ENCODE data around the gene TRIM14.
A peak's percentile ranks its signal among the peaks of the same experiment; 100 is the strongest.
"Not testable (repeated sequence)": the region's sequence is repeated elsewhere in the genome, so short reads cannot be mapped to it uniquely, and the experiment has no call there.

The TRIM14 gene

GRCh38 chr9:98080326-98080725 lies 38.7 kb downstream of the TRIM14 start:
- DNase-seq: no peak

- no peak for DNase-seq
Measured at GRCh38 chr9:98078895-98079294, 40.1 kb downstream of the TRIM14 start.

DNA sequence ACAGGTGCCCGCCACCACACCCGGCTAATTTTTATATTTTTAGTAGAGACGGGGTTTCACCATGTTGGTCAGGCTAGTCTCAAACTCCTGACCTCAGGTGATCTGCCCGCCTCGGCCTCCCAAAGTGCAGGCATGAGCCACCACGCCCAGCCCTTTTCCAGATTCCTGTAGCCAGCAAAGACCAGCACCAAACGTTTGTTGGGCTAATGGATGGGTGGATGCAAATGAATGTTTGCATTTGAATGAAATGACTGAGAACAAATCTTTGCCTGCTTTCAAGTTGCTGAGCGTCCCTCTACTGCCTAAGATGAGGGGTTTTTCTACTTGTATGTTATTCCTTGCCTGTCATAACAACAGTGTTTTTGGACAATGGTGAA lies 42.5 kb downstream of the TRIM14 start:
- DNase-seq: not testable (repeated sequence)

DNA sequence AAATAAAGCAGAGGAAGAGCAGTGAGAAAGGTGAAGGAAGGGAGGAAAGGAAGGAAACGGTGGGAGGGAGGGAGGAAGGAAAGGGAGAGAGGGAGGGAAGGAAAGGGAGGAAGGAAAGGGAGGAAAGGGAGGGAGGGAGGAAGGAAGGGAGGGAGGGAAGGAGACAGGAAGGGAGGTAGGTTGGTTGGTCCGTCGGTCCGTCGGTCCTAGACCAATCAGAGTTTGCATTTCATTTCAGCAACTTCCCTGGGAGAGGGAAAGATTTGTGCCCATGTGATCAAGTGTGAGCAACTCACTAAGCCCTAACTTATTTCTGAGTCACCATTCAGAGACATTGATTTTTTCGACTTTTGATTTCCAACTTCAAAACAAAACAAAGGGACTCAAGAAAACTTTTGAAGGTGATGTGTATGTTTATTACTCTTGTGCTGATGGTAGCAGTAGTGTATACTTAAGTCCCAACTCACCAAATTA lies 43.7 kb downstream of the TRIM14 start:
- DNase-seq: peak; percentile 64

- DNase-seq: peak; percentile 74
Measured at GRCh38 chr9:98074115-98074990, 44.7 kb downstream of the TRIM14 start.

- no peak for DNase-seq
Measured at GRCh38 chr9:98071737-98072136, 47.3 kb downstream of the TRIM14 start.

DNA sequence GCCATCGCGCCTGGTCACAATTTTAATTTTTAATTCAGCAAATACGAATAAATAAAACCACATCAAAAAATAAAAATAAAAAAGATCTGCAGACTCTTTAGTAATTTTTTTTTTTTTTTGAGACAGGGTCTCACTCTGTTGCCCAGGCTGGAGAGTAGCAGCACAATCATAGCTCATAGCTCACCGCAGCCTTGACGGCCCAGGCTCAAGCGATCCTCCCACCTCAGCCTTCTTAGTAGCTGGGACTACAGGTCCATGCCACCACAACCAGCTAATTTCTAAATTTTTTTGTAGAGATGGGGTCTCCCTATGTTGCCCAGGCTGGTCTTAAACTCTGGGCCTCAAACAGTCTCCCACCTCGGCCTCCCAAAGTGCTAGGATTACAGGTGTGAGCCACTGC lies 48.3 kb downstream of the TRIM14 start:
- DNase-seq: no peak

DNA sequence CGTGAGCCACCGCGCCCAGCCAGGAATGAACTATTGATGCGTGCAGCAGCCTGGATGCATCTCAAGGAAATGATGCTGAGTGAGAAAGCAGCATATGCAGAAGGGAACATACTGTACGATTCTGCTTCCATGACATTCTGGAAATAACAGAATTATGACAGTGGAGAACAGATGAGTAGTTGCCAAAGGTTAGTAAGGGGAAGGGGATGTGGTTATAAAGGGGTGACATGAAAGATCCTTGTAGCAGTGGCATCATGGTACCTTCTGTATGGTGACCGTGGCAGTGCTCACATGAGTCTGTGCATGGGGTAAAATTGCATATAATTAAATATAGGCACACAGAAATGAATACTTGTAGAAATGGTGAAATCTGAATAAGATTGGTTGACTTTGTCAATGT lies 49.5 kb downstream of the TRIM14 start:
- no peak for DNase-seq

GRCh38 chr9:98067184-98067583 lies 51.8 kb downstream of the TRIM14 start:
- DNase-seq: no peak

- DNase-seq: no peak
Measured at GRCh38 chr9:98066235-98066634, 52.8 kb downstream of the TRIM14 start.

DNA sequence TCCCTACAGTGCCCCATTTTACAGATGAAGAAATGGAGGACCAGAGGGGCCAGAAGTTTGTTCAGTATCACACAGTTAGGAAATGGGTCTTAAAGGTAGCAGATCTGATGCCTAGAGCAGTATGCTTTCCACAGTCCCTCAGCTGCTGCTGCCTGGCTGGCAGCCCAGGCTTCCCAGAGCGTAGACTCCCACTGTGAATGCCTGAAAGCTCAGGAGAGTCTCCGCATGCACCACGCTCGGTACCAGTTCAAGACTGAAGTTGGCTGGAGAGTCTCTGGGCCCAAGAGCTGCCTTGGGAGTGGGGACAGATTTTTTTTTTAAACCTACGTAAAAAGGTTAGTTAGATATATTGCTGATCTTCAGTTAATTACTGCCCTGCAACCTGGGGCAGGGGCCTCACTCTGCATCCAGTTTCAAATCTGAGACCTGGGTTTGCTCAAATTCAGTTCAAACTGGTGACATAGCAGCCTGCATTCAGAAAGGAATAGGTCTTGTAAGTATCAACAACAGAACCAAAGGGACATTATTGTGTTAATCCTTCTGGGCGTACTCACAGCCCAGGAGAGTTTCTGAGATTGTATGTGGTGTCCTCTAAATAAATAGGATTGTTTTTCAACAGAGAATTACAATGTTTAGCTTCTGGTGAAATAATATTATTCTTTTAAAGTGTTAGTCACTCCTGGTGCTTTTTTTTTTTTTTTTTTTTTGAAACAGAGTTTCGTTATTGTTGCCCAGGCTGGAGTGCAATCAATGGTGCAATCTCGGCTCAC lies 54.2 kb downstream of the TRIM14 start:
- DNase-seq: no peak

DNA sequence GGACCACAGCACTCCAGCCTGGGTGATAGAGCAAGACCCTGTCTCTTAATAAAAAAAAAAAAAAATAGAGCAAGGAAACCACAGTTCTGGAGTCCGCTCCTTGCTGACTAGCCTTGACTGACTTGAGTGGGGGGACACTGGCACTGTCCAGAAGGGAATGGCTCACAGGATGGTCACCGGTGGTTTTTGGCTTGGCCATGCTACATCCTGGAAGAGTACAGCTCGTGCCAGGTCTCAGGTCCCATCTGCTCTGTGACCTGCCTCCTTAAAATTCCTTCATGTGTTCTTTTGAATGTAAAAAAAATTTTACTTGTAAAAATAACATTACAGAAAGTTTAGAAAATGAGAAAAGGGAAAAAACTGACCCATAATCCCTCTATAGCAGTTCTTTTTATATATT lies 56.9 kb downstream of the TRIM14 start:
- no peak for DNase-seq

- no peak for DNase-seq
Measured at GRCh38 chr9:98057138-98057799, 61.8 kb downstream of the TRIM14 start.

GRCh38 chr9:98056269-98057137 lies 62.5 kb downstream of the TRIM14 start, which contains the start of gene NANS:
Gene NANS, plus strand, starts transcription at chr9:98056732. Its CDS starts 77 bp downstream, at chr9:98056809.
- DNase-seq: peak; percentile 97

DNA sequence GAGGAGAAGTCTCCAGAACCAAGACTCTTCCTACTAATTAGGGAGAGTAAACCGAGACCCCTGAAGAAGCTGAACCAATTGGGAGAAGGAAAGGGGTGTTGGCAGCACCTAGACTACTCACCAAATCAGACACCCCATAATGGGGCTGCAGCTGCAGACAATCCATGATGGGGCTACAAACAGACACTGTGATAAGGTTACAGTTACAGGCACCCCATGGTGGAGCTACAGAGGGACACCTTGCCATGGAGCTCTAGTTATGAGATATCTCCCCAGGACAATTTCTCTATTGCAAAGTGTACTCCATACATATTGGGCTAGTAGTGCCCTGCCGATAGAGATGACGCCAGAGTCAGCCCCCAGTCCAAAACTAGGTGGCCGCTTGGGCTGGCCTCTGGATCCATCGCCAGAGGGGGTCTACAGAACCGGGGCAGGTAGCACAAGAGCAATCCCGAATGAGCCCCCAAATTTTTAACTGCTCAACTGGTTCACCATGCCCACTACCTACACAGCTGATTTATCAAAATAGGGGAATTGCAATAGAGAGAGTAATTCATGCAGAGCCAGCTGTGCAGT lies 64.6 kb downstream of the TRIM14 start:
- peak; percentile 16 for DNase-seq

- no peak for DNase-seq
Measured at GRCh38 chr9:98050351-98050750, 68.7 kb downstream of the TRIM14 start.

- no peak for DNase-seq
Measured at GRCh38 chr9:98049288-98050072, 69.5 kb downstream of the TRIM14 start.

DNA sequence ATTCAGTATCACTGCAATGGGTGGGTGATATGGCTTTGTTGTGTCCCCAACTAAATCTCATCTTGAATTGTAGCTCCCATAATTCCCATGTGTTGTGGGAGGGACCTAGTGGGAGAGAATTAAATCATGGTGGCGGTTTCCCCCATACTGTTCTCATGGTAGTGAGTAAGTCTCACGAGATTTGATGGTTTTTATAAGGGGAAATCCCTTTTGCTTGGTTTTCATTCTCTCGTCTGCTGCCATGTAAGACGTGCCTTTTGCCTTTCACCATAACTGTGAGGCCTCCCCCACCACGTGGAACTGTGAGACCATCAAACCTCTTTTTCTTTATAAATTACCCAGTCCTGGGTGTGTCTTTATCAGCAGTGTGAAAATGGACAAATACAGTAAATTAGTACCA lies 72.0 kb downstream of the TRIM14 start:
- peak; percentile 41 for DNase-seq

DNA sequence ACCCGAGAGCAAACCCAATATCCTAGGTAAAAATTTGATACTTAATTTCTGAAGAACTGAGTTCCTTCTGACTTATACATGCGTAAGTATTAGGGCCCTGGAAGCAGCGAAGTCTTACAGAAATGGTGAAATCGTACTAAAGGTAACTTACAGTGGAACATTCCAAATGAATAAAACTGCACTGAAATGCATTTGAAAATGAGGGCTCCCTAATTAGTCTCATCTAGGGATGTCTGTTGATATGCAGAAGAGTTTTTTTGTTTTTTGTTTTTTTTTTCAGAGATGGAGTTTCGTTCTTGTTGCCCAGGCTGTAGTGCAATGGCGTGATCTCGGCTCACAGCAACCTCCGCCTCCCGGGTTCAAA lies 72.9 kb downstream of the TRIM14 start:
- DNase-seq: no peak

DNA sequence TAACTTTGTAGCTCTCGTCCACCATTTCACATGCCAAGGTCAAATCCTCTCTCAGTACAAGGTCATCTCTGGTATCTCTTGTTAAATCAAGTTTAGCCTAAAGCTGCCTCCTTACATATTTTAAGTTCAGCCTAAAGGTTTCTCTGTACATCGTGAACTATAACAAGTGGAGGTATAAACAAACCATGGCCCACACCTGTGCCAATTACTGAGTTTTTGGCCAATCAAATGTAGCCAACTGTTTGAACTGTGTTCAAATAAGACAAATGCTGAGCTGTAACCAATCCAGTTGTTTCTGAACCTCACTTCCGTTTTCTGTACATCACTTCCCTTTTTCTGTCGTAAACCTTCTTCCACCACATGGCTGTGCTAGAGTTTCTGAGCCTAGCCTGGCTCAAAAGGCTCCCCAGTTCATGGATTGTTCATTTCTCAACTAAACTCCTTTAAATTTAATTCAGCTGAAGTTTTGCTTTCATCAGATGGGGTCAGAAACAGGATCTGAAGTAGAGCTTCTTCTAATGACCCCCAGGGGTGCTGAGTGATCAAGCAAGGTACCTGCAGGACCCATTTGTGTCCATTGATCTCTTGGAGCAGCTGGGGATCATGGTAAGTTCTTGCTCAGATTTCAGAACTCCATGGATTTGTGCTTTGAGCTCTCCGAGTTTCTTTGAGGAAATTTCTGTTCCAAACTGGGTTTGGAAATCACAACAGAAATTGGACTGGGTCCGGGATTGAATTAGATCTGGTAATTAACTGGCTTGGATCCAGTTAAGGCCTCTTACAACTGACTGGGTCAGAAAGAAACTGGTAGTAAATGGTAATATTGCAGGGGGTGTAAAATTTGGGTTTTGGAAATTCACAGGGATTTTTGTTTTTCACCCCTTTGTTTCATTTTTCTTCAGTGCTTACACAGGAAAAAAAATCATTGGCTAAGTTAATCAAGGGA lies 73.5 kb downstream of the TRIM14 start:
- DNase-seq: peak; percentile 87

All from activated CD4-positive, alpha-beta T cell treated with anti-CD3 and anti-CD28 coated beads, Interleukin-10, Interleukin-2, amounts not matched to agents 100 ng/mL and 50 ng/mL, durations not matched to agents 16 hours and 8 hours (primary cell).